Neural cell (in vitro differentiated cells): Measurements from ENCODE around the gene GLI3. TPM values are rescaled to one million over a fixed set of nuclear protein-coding genes. Genes with fewer than 3 reads are reported as not detected.

Experiments
- H2AFZ ChIP-seq: fragments of 200-600, 300-800 bp; sonication (generic), shearing (Covaris generic); 2 replicates; pipeline ENCODE4 v1.6.0; 2014; ENCODE audit warnings: low read depth, mild to moderate bottlenecking, antibody characterized with exemption, low read length, moderate library complexity
- H3F3A ChIP-seq: fragments of 200-600 bp; shearing (Covaris generic); 2 replicates; pipeline ENCODE4 v1.6.1; 2016; ENCODE audit warnings: mild to moderate bottlenecking, moderate library complexity, mixed read lengths, antibody characterized with exemption, low read length; ENCODE audit not compliant: insufficient read depth, poor library complexity, severe bottlenecking
- H3K27ac ChIP-seq: fragments of 200-600, 300-800 bp; sonication (generic), shearing (Covaris generic); 2 replicates; pipeline ENCODE4 v1.5.1; 2014; ENCODE audit warnings: mild to moderate bottlenecking, low read length, moderate library complexity
- H3K27me3 ChIP-seq: fragments of 300-800, 200-600 bp; sonication (generic), shearing (Covaris generic); 2 replicates; pipeline ENCODE4 v1.6.0; 2014; ENCODE audit warnings: mild to moderate bottlenecking, low read depth, low read length, moderate library complexity; ENCODE audit not compliant: insufficient read depth
- H3K36me3 ChIP-seq: fragments of 300-800, 200-600 bp; sonication (generic), shearing (Covaris generic); 2 replicates; pipeline ENCODE4 v1.5.1; 2014; ENCODE audit warnings: mild to moderate bottlenecking, antibody characterized with exemption, low read length, moderate library complexity; ENCODE audit not compliant: insufficient read depth
- H3K4me2 ChIP-seq: fragments of 300-800, 200-600 bp; sonication (generic), shearing (Covaris generic); 2 replicates; pipeline ENCODE4 v1.6.0; 2014; ENCODE audit warnings: mild to moderate bottlenecking, low read length
- H3K4me3 ChIP-seq: fragments of 300-800, 200-600 bp; sonication (generic), shearing (Covaris generic); 2 replicates; pipeline ENCODE4 v1.5.1; 2014; ENCODE audit warnings: mild to moderate bottlenecking, low read length, moderate library complexity
- H3K79me2 ChIP-seq: fragments of 200-600 bp; shearing (Covaris generic); replicated peaks from 2 replicates; pipeline ENCODE4 v1.6.0; 2014; ENCODE audit warnings: mild to moderate bottlenecking, low read length, moderate library complexity; ENCODE audit not compliant: insufficient read depth
- H3K9ac ChIP-seq: fragments of 300-800, 200-600 bp; sonication (generic), shearing (Covaris generic); 2 replicates; pipeline ENCODE4 v1.6.1; 2016; ENCODE audit warnings: mild to moderate bottlenecking, low read length, mixed read lengths
- H3K9me2 ChIP-seq: fragments of 200-600 bp; shearing (Covaris generic); 2 replicates; pipeline ENCODE4 v1.6.1; 2016; ENCODE audit warnings: mild to moderate bottlenecking, low read length, mixed read lengths; ENCODE audit not compliant: insufficient read depth
- H3K9me3 ChIP-seq: fragments of 200-600, 300-800 bp; sonication (generic), shearing (Covaris generic); 2 replicates; pipeline ENCODE4 v1.6.1; 2016; ENCODE audit warnings: mild to moderate bottlenecking, mixed run types, low read length, moderate library complexity, mixed read lengths
- H4K20me1 ChIP-seq: fragments of 200-600 bp; shearing (Covaris generic); 2 replicates; pipeline ENCODE4 v1.6.1; 2016; ENCODE audit warnings: mild to moderate bottlenecking, mixed run types; ENCODE audit not compliant: insufficient read depth
- CTCF ChIP-seq: fragments of 450-650 bp; IDR thresholded peaks from 2 replicates; pipeline ENCODE4 v1.5.1; 2014; ENCODE audit warnings: antibody characterized with exemption, mild to moderate bottlenecking, moderate library complexity; ENCODE audit not compliant: poor library complexity, severe bottlenecking
- EP300 ChIP-seq: fragments of 450-650 bp; conservative IDR thresholded peaks from 2 replicates; pipeline ENCODE4 v1.6.1; 2014; ENCODE audit warnings: antibody characterized with exemption, mild to moderate bottlenecking, moderate library complexity; ENCODE audit not compliant: poor library complexity, severe bottlenecking
- EZH2 ChIP-seq: fragments of 200-600, 300-800 bp; shearing (Covaris generic), sonication (generic); IDR thresholded peaks from 2 replicates; pipeline ENCODE4 v1.6.1; 2014; ENCODE audit warnings: antibody characterized with exemption, low read length, borderline replicate concordance, mild to moderate bottlenecking; ENCODE audit not compliant: insufficient read depth, poor library complexity, severe bottlenecking
- MXI1 ChIP-seq: fragments of 450-650 bp; conservative IDR thresholded peaks from 2 replicates; pipeline ENCODE4 v1.6.1; 2014; ENCODE audit warnings: antibody characterized with exemption, mild to moderate bottlenecking; ENCODE audit not compliant: poor library complexity, severe bottlenecking
- POLR2AphosphoS5 ChIP-seq: IDR thresholded peaks from 2 replicates; pipeline ENCODE4 v1.6.1; 2012
- RAD21 ChIP-seq: fragments of 450-650 bp; conservative IDR thresholded peaks from 2 replicates; pipeline ENCODE4 v1.6.1; 2014; ENCODE audit warnings: antibody characterized with exemption, mild to moderate bottlenecking, moderate library complexity
- REST ChIP-seq: IDR thresholded peaks from 2 replicates; pipeline ENCODE4 v1.6.1; 2012; ENCODE audit warnings: borderline replicate concordance
- SMC3 ChIP-seq: fragments of 450-650 bp; conservative IDR thresholded peaks from 2 replicates; pipeline ENCODE4 v1.6.1; 2014; ENCODE audit warnings: antibody characterized with exemption, mild to moderate bottlenecking, moderate library complexity; ENCODE audit not compliant: poor library complexity
- TAF1 ChIP-seq: IDR thresholded peaks from 2 replicates; pipeline ENCODE4 v1.6.1; 2012; ENCODE audit warnings: low read depth
- polyA plus RNA-seq: library from polyadenylated mRNA; depleted of rRNA; stranded (reverse); fragments of >200 nt; gene quantifications from 2 replicates; pipeline ENCODE4 v1.2.3, GENCODE V29; 2014

Gene GLI3
- polyA plus RNA-seq, 1 donor from 2014 or later: 0.19 TPM

GRCh38 chr7:42137941-42138340 is 99.1 kb downstream of the GLI3 start:
- H2AFZ ChIP-seq: no peak overlapping the region
- peaks cover 99% of the 10 kb centered on the region for H3K79me2 ChIP-seq
- no peak overlapping the region for H3K9ac ChIP-seq
- no peaks in the 10 kb centered on the region for H3K9me3 ChIP-seq
- H3K4me3 ChIP-seq: no peak overlapping the region
- no peaks in the 10 kb centered on the region for H3F3A ChIP-seq
- TF ChIP-seq SMC3: no peak
- no peak for TF ChIP-seq REST
- no peak for TF ChIP-seq MXI1
- no peak for TF ChIP-seq POLR2AphosphoS5
- no peak for TF ChIP-seq TAF1
- TF ChIP-seq EZH2: no peak
- TF ChIP-seq RAD21: no peak
- no peak for TF ChIP-seq CTCF
- no peak for TF ChIP-seq EP300
- H3K36me3 ChIP-seq: no peaks in the 10 kb centered on the region
- H4K20me1 ChIP-seq: no peaks in the 10 kb centered on the region
- no peaks in the 10 kb centered on the region for H3K9me2 ChIP-seq
- H3K27ac ChIP-seq: no peak overlapping the region
- H3K27me3 ChIP-seq: no peaks in the 10 kb centered on the region
- H3K4me2 ChIP-seq: no peak overlapping the region

GRCh38 chr7:42137431-42137830 is 99.6 kb downstream of the GLI3 start:
- no peaks in the 10 kb centered on the region for H3K9me2 ChIP-seq
- no peak overlapping the region for H2AFZ ChIP-seq
- no peaks in the 10 kb centered on the region for H3K36me3 ChIP-seq
- H4K20me1 ChIP-seq: no peaks in the 10 kb centered on the region
- no peak overlapping the region for H3K27ac ChIP-seq
- TF ChIP-seq EP300 (no peak), EZH2 (no peak), CTCF (no peak), SMC3 (no peak), TAF1 (no peak), RAD21 (no peak), REST (no peak), MXI1 (no peak), POLR2AphosphoS5 (no peak)
- no peaks in the 10 kb centered on the region for H3F3A ChIP-seq
- no peak overlapping the region for H3K9ac ChIP-seq
- H3K27me3 ChIP-seq: no peaks in the 10 kb centered on the region
- no peaks in the 10 kb centered on the region for H3K9me3 ChIP-seq
- no peak overlapping the region for H3K4me3 ChIP-seq
- H3K4me2 ChIP-seq: no peak overlapping the region
- peaks cover 100% of the 10 kb centered on the region for H3K79me2 ChIP-seq
